Calu3 (cell line): ENCODE results near the gene SDC1. TPM values are rescaled to one million over a fixed set of nuclear protein-coding genes. Genes with fewer than 3 reads are reported as not detected.

Experiments
- BruUV-seq: library from RNA; stranded (reverse); fragments of 400-500 nt; replicated peaks from 2 replicates; lab custom pipeline; 2021; lab: Mats Ljungman, UMichigan
- CTCF ChIA-PET: fragments of 300-600 bp; sonication (Branson Sonifier 250); formaldehyde crosslinking; loops from one replicate; lab custom pipeline; 2022; ENCODE audit warnings: antibody characterized with exemption; lab: Charles Lee
- DNase-seq: peaks from one replicate; pipeline ENCODE4 v3.0.0; 2022
- H3K27ac Mint-ChIP-seq: one replicate; pipeline ENCODE4 v1.8.0; 2022; ENCODE audit warnings: mixed read lengths; ENCODE audit not compliant: unreplicated experiment
- H3K27me3 Mint-ChIP-seq: one replicate; pipeline ENCODE4 v1.8.0; 2022; ENCODE audit warnings: mixed read lengths; ENCODE audit not compliant: unreplicated experiment
- H3K36me3 Mint-ChIP-seq: one replicate; pipeline ENCODE4 v1.8.0; 2022; ENCODE audit warnings: mild to moderate bottlenecking, moderate library complexity, mixed read lengths; ENCODE audit not compliant: insufficient read depth, unreplicated experiment
- H3K4me1 Mint-ChIP-seq: one replicate; pipeline ENCODE4 v1.8.0; 2022; ENCODE audit warnings: mild to moderate bottlenecking, low read depth, mixed read lengths; ENCODE audit not compliant: unreplicated experiment
- H3K4me3 Mint-ChIP-seq: one replicate; pipeline ENCODE4 v1.8.0; 2022; ENCODE audit warnings: mild to moderate bottlenecking, low read depth, moderate library complexity, mixed read lengths; ENCODE audit not compliant: unreplicated experiment
- H3K9me3 Mint-ChIP-seq: one replicate; pipeline ENCODE4 v1.8.0; 2022; ENCODE audit warnings: low read depth, mixed read lengths; ENCODE audit not compliant: unreplicated experiment
- intact Hi-C: fragments of 100-400 bp; cut with micrococcal nuclease; formaldehyde crosslinking; loops from one replicate; pipeline ENCODE4 v1.10.0; 2022; ENCODE audit not compliant: unreplicated experiment
- total RNA-seq: library from RNA; stranded (reverse); gene quantifications from 2 replicates; pipeline ENCODE4 v1.2.3, GENCODE V29; 2022
- TF ChIP-seq, protein P1 (sequence below): fragments of 200-600 bp; IDR thresholded peaks from one replicate; pipeline ENCODE4 v1.8.0; 2022; ENCODE audit warnings: antibody characterized with exemption; ENCODE audit not compliant: unreplicated experiment

The SDC1 gene
- total RNA-seq, 1 experiment from 2014 or later: 118 TPM

DNA sequence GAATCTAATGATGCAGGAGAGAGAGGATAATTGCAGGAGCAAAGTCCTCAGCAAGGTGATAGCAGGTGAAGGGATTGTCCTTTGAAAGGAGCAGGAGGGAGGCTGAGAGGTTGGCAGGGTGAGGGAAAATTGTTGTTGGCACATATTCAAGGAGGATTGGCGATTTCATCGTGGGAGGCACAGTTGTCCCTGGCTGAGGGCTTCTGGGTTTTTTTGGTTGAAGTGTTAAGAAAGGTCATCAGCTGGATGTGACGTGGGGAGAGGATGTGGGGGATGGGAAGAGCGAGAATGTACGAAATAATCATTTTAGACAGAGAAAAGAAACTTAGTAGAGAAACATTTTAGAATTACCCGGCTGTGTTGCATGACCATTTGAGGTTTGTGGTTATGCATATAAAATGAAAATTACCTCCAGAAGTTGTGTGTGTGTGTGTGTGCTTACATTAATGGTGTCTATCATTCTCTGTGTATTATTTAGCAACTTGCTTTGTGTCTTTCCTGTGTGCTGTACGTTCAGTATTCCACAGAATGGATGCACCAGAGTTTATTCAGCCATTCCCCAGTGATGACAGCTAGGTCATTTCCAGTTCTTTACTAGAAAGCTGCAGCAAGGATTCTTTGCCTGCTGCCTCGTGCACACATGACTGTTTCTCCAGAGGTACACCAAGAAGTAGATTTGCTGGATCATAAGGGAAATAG lies 67.6 kb downstream of the SDC1 start:
- Mint-ChIP-seq H3K36me3 (peaks cover 2% of the 10 kb centered on the region), H3K27me3 (no peaks in the 10 kb centered on the region), H3K4me1 (no peaks in the 10 kb centered on the region), H3K4me3 (no peak overlapping the region), H3K9me3 (no peaks in the 10 kb centered on the region), H3K27ac (no peak overlapping the region)
- CTCF ChIA-PET: no interaction called here
- TF ChIP-seq, protein P1, sequence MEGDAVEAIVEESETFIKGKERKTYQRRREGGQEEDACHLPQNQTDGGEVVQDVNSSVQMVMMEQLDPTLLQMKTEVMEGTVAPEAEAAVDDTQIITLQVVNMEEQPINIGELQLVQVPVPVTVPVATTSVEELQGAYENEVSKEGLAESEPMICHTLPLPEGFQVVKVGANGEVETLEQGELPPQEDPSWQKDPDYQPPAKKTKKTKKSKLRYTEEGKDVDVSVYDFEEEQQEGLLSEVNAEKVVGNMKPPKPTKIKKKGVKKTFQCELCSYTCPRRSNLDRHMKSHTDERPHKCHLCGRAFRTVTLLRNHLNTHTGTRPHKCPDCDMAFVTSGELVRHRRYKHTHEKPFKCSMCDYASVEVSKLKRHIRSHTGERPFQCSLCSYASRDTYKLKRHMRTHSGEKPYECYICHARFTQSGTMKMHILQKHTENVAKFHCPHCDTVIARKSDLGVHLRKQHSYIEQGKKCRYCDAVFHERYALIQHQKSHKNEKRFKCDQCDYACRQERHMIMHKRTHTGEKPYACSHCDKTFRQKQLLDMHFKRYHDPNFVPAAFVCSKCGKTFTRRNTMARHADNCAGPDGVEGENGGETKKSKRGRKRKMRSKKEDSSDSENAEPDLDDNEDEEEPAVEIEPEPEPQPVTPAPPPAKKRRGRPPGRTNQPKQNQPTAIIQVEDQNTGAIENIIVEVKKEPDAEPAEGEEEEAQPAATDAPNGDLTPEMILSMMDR: no peak
- intact Hi-C loops: no loop called here
- no peak for DNase-seq
- no TSS peak for BruUV-seq

DNA sequence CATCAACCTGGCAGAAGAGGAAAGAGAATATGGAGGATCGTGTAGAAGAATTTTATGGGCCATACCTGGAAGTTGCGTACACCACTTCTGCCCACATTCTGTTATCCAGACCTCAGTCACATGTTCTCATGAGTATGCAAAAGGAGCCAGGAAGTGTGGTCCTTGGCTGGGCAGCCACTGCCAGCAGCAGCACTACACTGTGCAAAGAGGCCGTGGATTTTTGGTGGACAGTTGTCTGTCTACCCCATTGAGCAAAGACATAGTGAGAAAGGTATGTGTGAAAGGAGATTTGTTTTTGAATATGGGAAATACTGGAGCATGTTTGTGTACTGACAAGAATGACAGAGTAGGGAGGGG lies 68.1 kb downstream of the SDC1 start:
- Mint-ChIP-seq H3K36me3 (no peaks in the 10 kb centered on the region), H3K4me3 (no peak overlapping the region), H3K9me3 (no peaks in the 10 kb centered on the region), H3K27ac (no peak overlapping the region), H3K4me1 (no peaks in the 10 kb centered on the region), H3K27me3 (no peaks in the 10 kb centered on the region)
- intact Hi-C loops: no loop called here
- CTCF ChIA-PET: interaction anchor here (1.0 kb wide), 1 partner anchor 34 kb away, joined by 3 read pairs; no protein-coding TSS in a partner anchor
- TF ChIP-seq, protein P1: no peak
- BruUV-seq: no TSS peak
- no peak for DNase-seq

DNA sequence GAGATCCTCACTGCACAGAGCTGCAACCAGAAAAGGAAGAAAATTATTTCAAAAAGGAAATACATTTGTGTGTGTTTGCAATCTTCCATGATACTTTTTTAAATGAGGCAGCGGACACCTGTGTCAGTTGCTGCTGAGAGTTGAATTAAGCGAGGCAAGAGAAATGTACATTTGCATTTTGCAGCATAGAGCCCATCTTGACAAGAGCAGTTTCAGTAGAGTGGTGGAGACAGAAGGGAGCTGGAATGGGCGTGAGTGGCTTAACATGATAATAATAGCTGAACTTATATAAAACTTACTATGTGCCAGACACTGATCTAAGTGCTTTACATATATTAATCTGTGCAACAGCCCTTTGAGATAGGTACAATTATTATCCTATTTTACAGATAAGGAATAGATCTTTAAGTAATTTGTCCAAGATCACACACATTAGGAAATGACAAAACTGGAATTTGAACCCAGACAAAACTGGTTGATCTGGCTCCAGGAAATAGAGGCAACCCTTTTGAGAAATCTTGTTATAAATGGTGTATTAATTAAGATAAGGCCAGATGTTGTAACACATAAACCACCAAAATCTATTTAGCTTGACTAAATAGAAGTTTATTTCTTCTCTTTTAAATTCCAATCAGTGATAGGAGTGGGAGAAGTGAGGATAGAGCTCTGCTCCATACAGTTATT lies 68.7 kb downstream of the SDC1 start:
- no peak for DNase-seq
- no TSS peak for BruUV-seq
- H3K9me3 Mint-ChIP-seq: no peaks in the 10 kb centered on the region
- H3K4me1 Mint-ChIP-seq: no peaks in the 10 kb centered on the region
- H3K27ac Mint-ChIP-seq: no peak overlapping the region
- TF ChIP-seq, protein P1: no peak
- no peaks in the 10 kb centered on the region for H3K36me3 Mint-ChIP-seq
- intact Hi-C loops: no loop called here
- CTCF ChIA-PET: interaction anchor here (1.0 kb wide), 1 partner anchor 35 kb away, joined by 3 read pairs; no protein-coding TSS in a partner anchor
- no peak overlapping the region for H3K4me3 Mint-ChIP-seq
- no peaks in the 10 kb centered on the region for H3K27me3 Mint-ChIP-seq

DNA sequence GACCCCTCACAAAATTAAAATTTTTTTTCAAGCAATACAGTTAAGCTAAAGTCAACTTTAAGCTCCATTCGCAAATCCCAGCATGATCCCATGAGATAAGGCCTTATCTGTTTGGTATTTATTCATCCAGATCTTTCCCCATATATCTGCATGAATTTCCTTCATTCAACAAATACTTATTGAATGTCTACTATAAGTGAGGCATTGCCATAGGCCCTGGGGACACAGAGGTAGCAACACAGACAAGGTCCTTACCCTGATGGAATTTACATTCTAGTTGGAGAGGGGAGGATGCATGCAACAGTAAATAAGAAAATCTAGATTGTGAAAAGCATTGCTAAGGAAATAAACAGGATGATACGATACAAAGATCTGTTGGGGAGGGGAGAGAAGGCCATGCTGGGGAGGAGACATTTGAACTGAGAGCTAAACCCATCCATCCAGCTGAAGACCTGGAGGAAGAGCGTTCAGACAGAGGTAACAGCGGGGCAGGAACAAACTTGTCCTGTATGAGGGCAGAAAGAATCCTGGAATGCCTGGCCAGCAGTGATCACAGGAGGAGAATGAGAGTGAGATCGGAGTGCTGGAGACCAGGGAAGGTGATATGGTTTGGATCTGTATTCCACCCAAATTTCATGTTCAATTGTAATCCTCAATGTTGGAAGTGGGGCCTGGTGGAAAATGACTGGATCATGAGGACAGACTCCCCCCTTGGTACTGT lies 71.6 kb downstream of the SDC1 start:
- CTCF ChIA-PET: interaction anchor here (0.9 kb wide), 1 partner anchor 16 kb away, joined by 3 read pairs; no protein-coding TSS in a partner anchor
- Mint-ChIP-seq H3K27me3 (no peaks in the 10 kb centered on the region), H3K36me3 (no peaks in the 10 kb centered on the region), H3K4me1 (peaks cover 21% of the 10 kb centered on the region), H3K9me3 (no peaks in the 10 kb centered on the region), H3K4me3 (no peak overlapping the region), H3K27ac (no peak overlapping the region)
- intact Hi-C loops: no loop called here
- DNase-seq: no peak
- TF ChIP-seq, protein P1: no peak
- BruUV-seq: no TSS peak
